Measurements from ENCODE around the gene ZNF580. TPM values are rescaled to one million over a fixed set of nuclear protein-coding genes. Genes with fewer than 3 reads are reported as not detected.

Gene ZNF580
- polyA plus RNA-seq, 1 donor (not counting 4 experiments of a cell fraction or from before 2014, with no cell fraction given) = 3.0 TPM

- no peak for DNase-seq (ENCODE audit: low read depth, low spot score)
Measured at GRCh38 chr19:55683449-55684261, 42.9 kb downstream of the ZNF580 start.

DNA sequence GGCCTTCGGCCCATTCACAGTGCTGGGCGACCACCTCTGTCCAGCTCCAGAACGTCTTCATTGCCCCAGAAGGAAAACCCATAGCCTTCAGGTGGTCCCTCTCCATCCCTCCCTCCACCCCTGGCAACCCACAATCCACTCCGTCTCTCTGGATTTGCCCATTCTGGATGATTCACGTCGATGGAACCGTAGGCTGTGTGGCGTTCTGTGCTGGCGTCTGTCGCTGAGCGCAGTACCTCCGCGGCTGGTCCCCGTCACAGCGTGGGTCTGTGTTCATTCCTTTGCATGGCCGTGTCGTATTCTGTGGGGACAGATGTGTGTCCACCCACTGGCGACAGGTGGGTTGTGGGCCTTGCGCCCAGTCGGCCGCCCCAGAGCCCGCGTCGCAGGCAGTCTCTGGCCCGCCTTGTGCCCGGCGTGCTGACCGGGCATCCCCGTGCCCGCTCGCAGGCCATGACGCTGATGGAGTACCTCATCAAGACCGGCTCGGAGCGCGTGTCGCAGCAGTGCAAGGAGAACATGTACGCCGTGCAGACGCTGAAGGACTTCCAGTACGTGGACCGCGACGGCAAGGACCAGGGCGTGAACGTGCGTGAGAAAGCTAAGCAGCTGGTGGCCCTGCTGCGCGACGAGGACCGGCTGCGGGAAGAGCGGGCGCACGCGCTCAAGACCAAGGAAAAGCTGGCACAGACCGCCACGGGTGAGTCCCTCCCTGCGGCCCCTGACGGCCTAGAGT lies 44.3 kb downstream of the ZNF580 start:
- peaks cover 8% of the 10 kb centered on the region for H4K20me1 ChIP-seq (ENCODE audit: control insufficient read depth, extremely low read depth, insufficient read depth, low read length)
- FAIRE-seq (no peak), DNase-seq (ENCODE audit: low read depth, low spot score) (no peak)
- no peak for TF ChIP-seq EZH2 (IDR thresholded peaks at IDR 0.05; ENCODE audit: low read length)
- TF ChIP-seq, protein P1, sequence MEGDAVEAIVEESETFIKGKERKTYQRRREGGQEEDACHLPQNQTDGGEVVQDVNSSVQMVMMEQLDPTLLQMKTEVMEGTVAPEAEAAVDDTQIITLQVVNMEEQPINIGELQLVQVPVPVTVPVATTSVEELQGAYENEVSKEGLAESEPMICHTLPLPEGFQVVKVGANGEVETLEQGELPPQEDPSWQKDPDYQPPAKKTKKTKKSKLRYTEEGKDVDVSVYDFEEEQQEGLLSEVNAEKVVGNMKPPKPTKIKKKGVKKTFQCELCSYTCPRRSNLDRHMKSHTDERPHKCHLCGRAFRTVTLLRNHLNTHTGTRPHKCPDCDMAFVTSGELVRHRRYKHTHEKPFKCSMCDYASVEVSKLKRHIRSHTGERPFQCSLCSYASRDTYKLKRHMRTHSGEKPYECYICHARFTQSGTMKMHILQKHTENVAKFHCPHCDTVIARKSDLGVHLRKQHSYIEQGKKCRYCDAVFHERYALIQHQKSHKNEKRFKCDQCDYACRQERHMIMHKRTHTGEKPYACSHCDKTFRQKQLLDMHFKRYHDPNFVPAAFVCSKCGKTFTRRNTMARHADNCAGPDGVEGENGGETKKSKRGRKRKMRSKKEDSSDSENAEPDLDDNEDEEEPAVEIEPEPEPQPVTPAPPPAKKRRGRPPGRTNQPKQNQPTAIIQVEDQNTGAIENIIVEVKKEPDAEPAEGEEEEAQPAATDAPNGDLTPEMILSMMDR (optimal IDR thresholded peaks at IDR 0.05 in 1 of 3, IDR thresholded peaks at IDR 0.05 in 1 of 3, conservative IDR thresholded peaks at IDR 0.05 in 1 of 3; ENCODE audit: extremely low read depth in 1 of 3, insufficient read depth in 2 of 3, low read length in 3 of 3) = no peak
- no peaks in the 10 kb centered on the region for H3K9me1 ChIP-seq (ENCODE audit: control insufficient read depth, extremely low read depth, insufficient read depth, low read length)
- no peaks in the 10 kb centered on the region for H3K9me3 ChIP-seq (ENCODE audit: control insufficient read depth, low read depth, low read length)
- H3K36me3 ChIP-seq (ENCODE audit: control insufficient read depth in 2 of 2, extremely low read depth in 1 of 2, insufficient read depth in 2 of 2, low read length in 2 of 2) = peaks cover 41 to 45% of the 10 kb centered on the region in 2 experiments
- peaks cover 2% of the 10 kb centered on the region for H3K4me1 ChIP-seq (ENCODE audit: control insufficient read depth, extremely low read depth, insufficient read depth, low read length)
- H3K4me2 ChIP-seq (ENCODE audit: control insufficient read depth, extremely low read depth, insufficient read depth, low read depth, low read length) = no peak overlapping the region
- no peak overlapping the region for H3K4me3 ChIP-seq (ENCODE audit: control insufficient read depth in 2 of 3, extremely low read depth in 1 of 3, insufficient read depth in 2 of 3, low read depth in 1 of 3, low read length in 3 of 3)
- dilution Hi-C loops (cut with MboI; ENCODE audit: extremely low pct_ligation_motif_present, low sequenced_read_pairs) = no loop called here
- peaks cover 69% of the 10 kb centered on the region for H3K79me2 ChIP-seq (ENCODE audit: control insufficient read depth, insufficient read depth, low read length)
- H2AFZ ChIP-seq (ENCODE audit: control insufficient read depth, low read length) = no peak overlapping the region
- H3K27me3 ChIP-seq (ENCODE audit: control insufficient read depth, extremely low read depth, insufficient read depth, low read length) = no peaks in the 10 kb centered on the region
- H3K27ac ChIP-seq (ENCODE audit: control insufficient read depth, insufficient read depth, low read length) = no peak overlapping the region
- no peak overlapping the region for H3K9ac ChIP-seq (ENCODE audit: control insufficient read depth, extremely low read depth, insufficient read depth, low read length)

More at GRCh38 chr19:55683449-55684261, 42.9 kb downstream of the ZNF580 start:
- Histone ChIP-seq H3K4me1 (ENCODE audit: control insufficient read depth, extremely low read depth, insufficient read depth, low read length) (peaks cover 13% of the 10 kb centered on the region), H3K27ac (ENCODE audit: control insufficient read depth, insufficient read depth, low read length) (no peak overlapping the region), H4K20me1 (ENCODE audit: control insufficient read depth, extremely low read depth, insufficient read depth, low read length) (peaks cover 10% of the 10 kb centered on the region), H3K79me2 (ENCODE audit: control insufficient read depth, insufficient read depth, low read length) (peaks cover 81% of the 10 kb centered on the region), H3K27me3 (ENCODE audit: control insufficient read depth, extremely low read depth, insufficient read depth, low read length) (no peaks in the 10 kb centered on the region), H3K9me3 (ENCODE audit: control insufficient read depth, low read depth, low read length) (no peaks in the 10 kb centered on the region), H3K36me3 (ENCODE audit: control insufficient read depth in 2 of 2, extremely low read depth in 1 of 2, insufficient read depth in 2 of 2, low read length in 2 of 2) (peaks cover 43 to 53% of the 10 kb centered on the region in 2 experiments), H3K4me3 (ENCODE audit: control insufficient read depth in 2 of 3, extremely low read depth in 1 of 3, insufficient read depth in 2 of 3, low read depth in 1 of 3, low read length in 3 of 3) (no peak overlapping the region), H2AFZ (ENCODE audit: control insufficient read depth, low read length) (no peak overlapping the region), H3K9me1 (ENCODE audit: control insufficient read depth, extremely low read depth, insufficient read depth, low read length) (no peaks in the 10 kb centered on the region), H3K9ac (ENCODE audit: control insufficient read depth, extremely low read depth, insufficient read depth, low read length) (no peak overlapping the region), H3K4me2 (ENCODE audit: control insufficient read depth, extremely low read depth, insufficient read depth, low read depth, low read length) (no peak overlapping the region)
- TF ChIP-seq, protein P1 (optimal IDR thresholded peaks at IDR 0.05 in 1 of 3, IDR thresholded peaks at IDR 0.05 in 1 of 3, conservative IDR thresholded peaks at IDR 0.05 in 1 of 3; ENCODE audit: extremely low read depth in 1 of 3, insufficient read depth in 2 of 3, low read length in 3 of 3) = no peak
- no peak for TF ChIP-seq EZH2 (IDR thresholded peaks at IDR 0.05; ENCODE audit: low read length)
- dilution Hi-C loops (cut with MboI; ENCODE audit: extremely low pct_ligation_motif_present, low sequenced_read_pairs) = no loop called here
- FAIRE-seq = no peak
